Gastroesophageal sphincter (tissue), 3 donors: Measurements from ENCODE around the gene ORAI3.
A peak's percentile ranks its signal among the peaks of the same experiment; 100 is the strongest.

Source experiments
- CTCF ChIP-seq, 4 experiments: fragments of 200-600 bp in 2 of 4; fragments of 450-650 bp in 2 of 4; sonication (generic) in 1 of 4; IDR thresholded peaks; one replicate each; pipeline ENCODE4 v1.5.1; 2017 to 2019; ENCODE audit warnings: antibody characterized with exemption in 4 of 4, mild to moderate bottlenecking in 2 of 4, moderate library complexity in 2 of 4
- EP300 ChIP-seq: sonication (generic); formaldehyde crosslinking; IDR thresholded peaks from one replicate; pipeline ENCODE4 v1.6.1; 2017; ENCODE audit warnings: antibody characterized with exemption, mild to moderate bottlenecking
- POLR2A ChIP-seq, 2 donors: fragments of 450-650 bp; IDR thresholded peaks; one replicate each; pipeline ENCODE4 v1.6.1; 2017; ENCODE audit warnings: antibody characterized with exemption in 2 of 2, mild to moderate bottlenecking in 2 of 2, moderate library complexity in 1 of 2
- POLR2AphosphoS5 ChIP-seq: sonication (generic); formaldehyde crosslinking; IDR thresholded peaks from one replicate; pipeline ENCODE4 v1.6.1; 2017; ENCODE audit warnings: antibody characterized with exemption

- TF ChIP-seq CTCF (IDR thresholded peaks at IDR 0.05) (no peak), EP300 (no peak), POLR2A (IDR thresholded peaks at IDR 0.05) (no peak), POLR2AphosphoS5 (peak; percentile 49)
Measured at GRCh38 chr16:30951750-30952149, 2.9 kb downstream of the ORAI3 start.
